B cell (primary cell): ENCODE results near the gene CTNS. TPM values are rescaled to one million over a fixed set of nuclear protein-coding genes. Genes with fewer than 3 reads are reported as not detected.

Experiments used
- ATAC-seq: fragments of 200-7000 bp; cut with Tn5 transposase; one replicate; pipeline ENCODE4 v1.10.0; 2021; ENCODE audit warnings: low read depth, mild to moderate bottlenecking, moderate number of reproducible peaks, moderate library complexity
- CTCF ChIA-PET: fragments of 350-600 bp; sonication (Branson Sonifier 250); formaldehyde crosslinking; loops from one replicate; lab custom pipeline; 2021; ENCODE audit warnings: antibody characterized with exemption, inconsistent platforms; lab: Charles Lee
- POLR2A ChIA-PET: fragments of 350-600 bp; sonication (Branson Sonifier 250); formaldehyde crosslinking; loops from one replicate; lab custom pipeline; 2021; ENCODE audit warnings: antibody characterized with exemption; lab: Charles Lee
- DNase-seq: peaks from one replicate; pipeline ENCODE4 v3.0.0; 2013
- H2AFZ ChIP-seq: 2 replicates; pipeline ENCODE4 v1.6.1; 2012; ENCODE audit warnings: mild to moderate bottlenecking, low read depth, low read length; ENCODE audit not compliant: insufficient read depth, poor library complexity, severe bottlenecking
- H3K27ac ChIP-seq, 2 donors: 1 replicate in 1 of 2; 2 replicates in 1 of 2; pipeline ENCODE4 v1.5.1; 2012 to 2013; ENCODE audit warnings: low read length in 2 of 2, mild to moderate bottlenecking in 2 of 2, moderate library complexity in 1 of 2
- H3K27me3 ChIP-seq, 4 experiments: fragments of 200-600 bp in 1 of 4; sonication (generic) in 1 of 4; replicated peaks in 1 of 4; 1 replicate in 2 of 4; 2 replicates in 2 of 4; pipeline versions ENCODE4 v1.6.1 to v1.7.0; 2013 to 2016; ENCODE audit warnings: low read length in 3 of 4, mild to moderate bottlenecking in 2 of 4, mixed read lengths in 1 of 4, moderate library complexity in 1 of 4; ENCODE audit not compliant: insufficient read depth in 4 of 4, control insufficient read depth in 3 of 4; ENCODE audit errors: control extremely low read depth in 1 of 4
- H3K36me3 ChIP-seq, 2 experiments: replicated peaks in 1 of 2; 1 replicate in 1 of 2; 2 replicates in 1 of 2; pipeline versions ENCODE4 v1.6.1 to v1.7.1; 2013; ENCODE audit warnings: low read length in 1 of 2; ENCODE audit not compliant: insufficient read depth in 2 of 2, control insufficient read depth in 1 of 2; ENCODE audit errors: control extremely low read depth in 1 of 2, extremely low read depth in 1 of 2
- H3K4me1 ChIP-seq, 2 donors: fragments of 200-600 bp in 1 of 2; sonication (generic) in 1 of 2; 1 replicate in 1 of 2; 2 replicates in 1 of 2; pipeline versions ENCODE4 v1.5.1 to v1.6.1; 2013 to 2017; ENCODE audit warnings: low read length in 2 of 2; ENCODE audit not compliant: control insufficient read depth in 2 of 2, insufficient read depth in 2 of 2
- H3K4me2 ChIP-seq: replicated peaks from 2 replicates; pipeline ENCODE3; 2012; ENCODE audit warnings: mild to moderate bottlenecking, low read depth, low read length; ENCODE audit not compliant: poor library complexity, severe bottlenecking
- H3K4me3 ChIP-seq, 5 experiments: fragments of 200-600 bp in 1 of 5; sonication (generic) in 1 of 5; 1 replicate in 3 of 5; 2 replicates in 2 of 5; pipeline versions ENCODE4 v1.5.1 to v1.7.0; 2011 to 2016; ENCODE audit warnings: low read length in 4 of 5, mild to moderate bottlenecking in 4 of 5, low read depth in 2 of 5, control low read depth in 1 of 5, moderate library complexity in 1 of 5; ENCODE audit not compliant: insufficient read depth in 1 of 5; ENCODE audit errors: control extremely low read depth in 1 of 5, extremely low read depth in 1 of 5
- H3K79me2 ChIP-seq: fragments of 200-600 bp; sonication (generic); one replicate; pipeline ENCODE4 v1.6.0; 2016; ENCODE audit warnings: low read length; ENCODE audit not compliant: control insufficient read depth, insufficient read depth
- H3K9ac ChIP-seq: fragments of 200-600 bp; sonication (generic); 2 replicates; pipeline ENCODE4 v1.6.1; 2017; ENCODE audit warnings: mild to moderate bottlenecking, low read length, moderate library complexity
- H3K9me3 ChIP-seq, 3 donors: one replicate each; pipeline versions ENCODE4 v1.6.1 to v1.7.1; 2013; ENCODE audit warnings: low read length in 2 of 3; ENCODE audit not compliant: control insufficient read depth in 2 of 3, insufficient read depth in 1 of 3; ENCODE audit errors: control extremely low read depth in 1 of 3
- H4K20me1 ChIP-seq: 2 replicates; pipeline ENCODE4 v1.6.0; 2012; ENCODE audit warnings: mild to moderate bottlenecking, low read length; ENCODE audit not compliant: insufficient read depth, control insufficient read depth, poor library complexity, severe bottlenecking
- H3K27ac Mint-ChIP-seq: one replicate; pipeline ENCODE4 v1.8.0; 2021; ENCODE audit warnings: mixed read lengths
- H3K27me3 Mint-ChIP-seq: one replicate; pipeline ENCODE4 v1.8.0; 2021; ENCODE audit warnings: mixed read lengths
- H3K4me1 Mint-ChIP-seq: one replicate; pipeline ENCODE4 v1.8.0; 2021; ENCODE audit warnings: mixed read lengths
- H3K4me3 Mint-ChIP-seq: one replicate; pipeline ENCODE4 v1.8.0; 2021; ENCODE audit warnings: mixed read lengths
- H3K9me3 Mint-ChIP-seq: one replicate; pipeline ENCODE4 v1.8.0; 2022; ENCODE audit warnings: mixed read lengths; ENCODE audit not compliant: insufficient read depth
- EZH2 ChIP-seq: IDR thresholded peaks from 2 replicates; pipeline ENCODE4 v1.6.1; 2012; ENCODE audit warnings: borderline replicate concordance, low read depth, mild to moderate bottlenecking, moderate library complexity, low read length; ENCODE audit not compliant: insufficient read depth, poor library complexity, severe bottlenecking
- WGBS: methylation state at CpG from one replicate; pipeline ENCODE4 v1.1.5; 2013; ENCODE audit warnings: missing lambda C conversion rate; ENCODE audit not compliant: insufficient coverage; 5-methylcytosine and 5-hydroxymethylcytosine counted together
- intact Hi-C: fragments of 100-400 bp; cut with micrococcal nuclease; formaldehyde crosslinking; loops from one replicate; pipeline ENCODE4 v1.10.0; 2022
- polyA plus RNA-seq: library from polyadenylated mRNA; depleted of rRNA; stranded (reverse); fragments of >200 nt; gene quantifications from 2 replicates; pipeline ENCODE4 v1.2.3, GENCODE V29; 2012
- total RNA-seq, 2 donors: library from RNA; stranded (reverse); fragments of 120-200 nt in 1 of 2; gene quantifications; 1 replicate in 1 of 2; 2 replicates in 1 of 2; pipeline versions ENCODE4 v1.2.3 to v1.2.4, GENCODE V29; 2013 to 2022
- TF ChIP-seq, protein P1 (sequence below): fragments of 200-600 bp; IDR thresholded peaks from one replicate; pipeline ENCODE4 v1.8.0; 2022; ENCODE audit warnings: antibody characterized with exemption, mild to moderate bottlenecking

Gene CTNS
- total and polyA plus RNA-seq, 2 donors (not counting 1 experiment from before 2014, with no cell fraction given) = 11.6 to 24.7 TPM

DNA sequence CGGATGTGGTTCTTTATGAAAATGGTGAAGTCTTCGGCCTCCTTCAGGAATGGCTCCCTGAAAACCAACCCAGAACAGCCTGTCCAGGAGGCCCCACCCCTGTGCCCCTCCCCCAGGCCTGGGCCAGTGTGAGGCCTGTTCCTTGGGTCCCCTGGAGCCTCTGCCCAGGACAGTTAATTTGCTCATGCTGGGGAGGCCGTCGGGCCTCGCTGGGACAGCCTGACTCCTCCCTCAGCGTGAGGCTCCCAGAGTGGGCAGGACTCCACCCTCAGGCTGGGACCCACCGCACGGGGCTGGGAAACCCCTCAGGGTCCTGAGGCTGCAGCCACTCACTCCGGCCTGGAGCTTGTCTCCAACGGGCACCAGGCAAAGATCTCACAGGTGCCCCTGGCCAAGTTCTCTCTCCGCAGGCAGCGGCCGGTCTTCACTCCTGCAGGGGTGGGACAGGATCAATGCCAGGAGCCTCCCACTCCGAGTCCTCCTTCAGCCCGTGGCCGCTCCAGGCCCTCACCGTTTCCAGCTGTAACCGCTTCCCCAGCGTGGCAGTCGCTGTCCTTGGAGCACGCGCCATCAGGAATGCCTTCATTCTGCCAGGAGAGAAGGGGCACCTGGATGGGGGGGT, 53.6 kb downstream of the CTNS start:
- intact Hi-C loops = loop anchor here (5.0 kb wide), 2 partner anchors 222 to 277 kb away; no protein-coding TSS in a partner anchor
- peaks cover 69% of the 10 kb centered on the region for H3K79me2 ChIP-seq
- no peak for DNase-seq
- Mint-ChIP-seq H3K27ac (peak overlapping the region; percentile 94), H3K4me3 (peak overlapping the region; percentile 78), H3K27me3 (no peaks in the 10 kb centered on the region), H3K4me1 (peaks cover 61% of the 10 kb centered on the region), H3K9me3 (no peaks in the 10 kb centered on the region)
- H3K4me2 ChIP-seq = peak overlapping the region; percentile 80
- H3K4me3 ChIP-seq = peak overlapping the region in 1 of 5 experiments; percentile 47
- peak overlapping the region; percentile 53 for H3K9ac ChIP-seq
- H3K27ac ChIP-seq = peak overlapping the region in 1 of 2 donors; percentile 35
- ChIA-PET CTCF (interaction anchor here (5.0 kb wide), 1 partner anchor 43 kb away, joined by 27 read pairs; no protein-coding TSS in a partner anchor), POLR2A (interaction anchor here (2.0 kb wide), 1 partner anchor 21 kb away, joined by 8 read pairs; no protein-coding TSS in a partner anchor)
- WGBS = 91% methylated on average over 17 of the region's 22 CpGs
- H3K36me3 ChIP-seq = peaks cover 0 to 47% of the 10 kb centered on the region in 2 experiments
- no peaks in the 10 kb centered on the region for H3K9me3 ChIP-seq
- H2AFZ ChIP-seq = no peak overlapping the region
- no peak for TF ChIP-seq EZH2
- TF ChIP-seq, protein P1, sequence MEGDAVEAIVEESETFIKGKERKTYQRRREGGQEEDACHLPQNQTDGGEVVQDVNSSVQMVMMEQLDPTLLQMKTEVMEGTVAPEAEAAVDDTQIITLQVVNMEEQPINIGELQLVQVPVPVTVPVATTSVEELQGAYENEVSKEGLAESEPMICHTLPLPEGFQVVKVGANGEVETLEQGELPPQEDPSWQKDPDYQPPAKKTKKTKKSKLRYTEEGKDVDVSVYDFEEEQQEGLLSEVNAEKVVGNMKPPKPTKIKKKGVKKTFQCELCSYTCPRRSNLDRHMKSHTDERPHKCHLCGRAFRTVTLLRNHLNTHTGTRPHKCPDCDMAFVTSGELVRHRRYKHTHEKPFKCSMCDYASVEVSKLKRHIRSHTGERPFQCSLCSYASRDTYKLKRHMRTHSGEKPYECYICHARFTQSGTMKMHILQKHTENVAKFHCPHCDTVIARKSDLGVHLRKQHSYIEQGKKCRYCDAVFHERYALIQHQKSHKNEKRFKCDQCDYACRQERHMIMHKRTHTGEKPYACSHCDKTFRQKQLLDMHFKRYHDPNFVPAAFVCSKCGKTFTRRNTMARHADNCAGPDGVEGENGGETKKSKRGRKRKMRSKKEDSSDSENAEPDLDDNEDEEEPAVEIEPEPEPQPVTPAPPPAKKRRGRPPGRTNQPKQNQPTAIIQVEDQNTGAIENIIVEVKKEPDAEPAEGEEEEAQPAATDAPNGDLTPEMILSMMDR = no peak
- peaks cover 55 to 66% of the 10 kb centered on the region in 2 donors for H3K4me1 ChIP-seq
- no peak for ATAC-seq
- no peaks in the 10 kb centered on the region for H3K27me3 ChIP-seq
- H4K20me1 ChIP-seq = peaks cover 53% of the 10 kb centered on the region

DNA sequence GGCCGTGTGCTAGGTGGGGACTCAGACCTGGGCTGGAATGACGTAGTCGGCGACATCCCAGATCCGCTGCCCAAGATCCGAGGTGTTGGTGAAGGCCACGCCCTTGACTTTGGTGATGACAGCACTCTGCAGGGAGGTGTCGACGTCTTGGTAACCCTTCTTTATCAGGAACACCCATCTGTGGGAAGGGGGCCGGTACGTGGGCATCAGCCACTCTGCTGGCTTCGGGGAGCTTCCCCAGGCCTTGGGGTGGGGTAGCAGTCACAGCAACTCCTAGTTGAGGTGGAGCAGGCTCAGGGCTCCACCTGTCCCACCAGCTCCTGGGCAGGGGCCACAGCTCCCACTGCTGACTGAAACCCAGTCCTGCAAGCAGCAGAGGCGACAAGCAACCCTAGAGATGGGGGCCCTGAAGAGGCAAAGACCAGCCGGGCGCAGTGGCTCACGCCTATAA, 55.1 kb downstream of the CTNS start:
- H3K4me1 Mint-ChIP-seq = peaks cover 63% of the 10 kb centered on the region
- 88% methylated on average over 9 of the region's 16 CpGs for WGBS
- H3K9ac ChIP-seq = peak overlapping the region; percentile 53
- DNase-seq (no peak), ATAC-seq (no peak)
- H3K4me3 Mint-ChIP-seq = peak overlapping the region; percentile 78
- intact Hi-C loops = loop anchor here (5.0 kb wide), 2 partner anchors 221 to 276 kb away; no protein-coding TSS in a partner anchor
- peaks cover 0 to 46% of the 10 kb centered on the region in 2 experiments for H3K36me3 ChIP-seq
- H4K20me1 ChIP-seq = peaks cover 57% of the 10 kb centered on the region
- H3K9me3 Mint-ChIP-seq = no peaks in the 10 kb centered on the region
- ChIA-PET CTCF (interaction anchor here (0.6 to 5.0 kb wide), 15 partner anchors 9 to 642 kb away, joined by 3 to 38 read pairs (median 4); no protein-coding TSS in a partner anchor), POLR2A (interaction anchor here (0.6 to 2.0 kb wide), 6 partner anchors 19 to 79 kb away, joined by 3 to 16 read pairs (median 4); partner anchors contain the start of gene HASPIN)
- H3K27me3 Mint-ChIP-seq = no peaks in the 10 kb centered on the region
- peak overlapping the region; percentile 94 for H3K27ac Mint-ChIP-seq
- H3K4me2 ChIP-seq = peak overlapping the region; percentile 80
- peaks cover 78% of the 10 kb centered on the region for H3K79me2 ChIP-seq
- no peaks in the 10 kb centered on the region for H3K9me3 ChIP-seq
- H3K4me1 ChIP-seq = peaks cover 53 to 68% of the 10 kb centered on the region in 2 donors
- TF ChIP-seq EZH2 = no peak
- H3K27ac ChIP-seq = peak overlapping the region; percentile 35 to 57
- H3K27me3 ChIP-seq = no peaks in the 10 kb centered on the region
- H3K4me3 ChIP-seq = peak overlapping the region in 3 of 5 experiments; percentile 7 to 78 (median 47)
- H2AFZ ChIP-seq = no peak overlapping the region
